ENCODE measurements around the gene PDCD10. TPM values are rescaled to one million over a fixed set of nuclear protein-coding genes. Genes with fewer than 3 reads are reported as not detected.

The PDCD10 gene
- total and polyA plus RNA-seq, 8 donors = 45.0 to 65.7 (median 58.0) TPM

DNA sequence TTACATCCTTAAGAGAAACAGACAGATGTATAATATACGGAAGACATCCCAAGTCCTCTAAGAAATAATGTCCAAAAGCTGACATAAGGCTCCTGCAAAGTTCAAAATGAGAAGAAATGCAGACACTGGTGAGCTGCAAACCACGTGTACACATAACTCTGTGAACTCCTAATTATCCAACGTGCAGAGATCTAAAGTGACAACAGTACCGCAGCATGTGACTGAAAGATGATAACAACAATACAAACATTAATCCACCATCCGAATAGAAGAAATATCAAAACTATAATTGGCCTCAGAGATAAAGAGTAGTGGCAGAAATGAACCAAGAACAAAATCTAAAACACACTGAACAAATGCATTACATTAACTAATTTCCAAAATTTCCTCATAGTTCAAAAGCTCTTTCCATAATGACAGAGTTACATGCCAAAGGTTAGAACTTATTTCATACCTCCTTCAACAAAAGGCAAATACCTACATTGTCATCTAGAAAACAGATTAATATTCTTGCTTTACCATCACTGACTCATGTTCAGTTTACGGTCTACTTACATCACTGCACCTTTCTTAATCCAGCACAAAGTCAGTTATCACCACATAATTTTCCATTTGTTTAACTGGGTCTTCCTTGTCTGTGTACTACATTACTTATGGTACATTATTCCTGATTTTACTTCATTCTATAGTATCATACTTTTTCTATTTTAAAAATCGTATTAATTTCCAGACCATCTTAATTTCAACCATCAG is 2.2 kb downstream of the PDCD10 start:
- TF ChIP-seq, protein P1, sequence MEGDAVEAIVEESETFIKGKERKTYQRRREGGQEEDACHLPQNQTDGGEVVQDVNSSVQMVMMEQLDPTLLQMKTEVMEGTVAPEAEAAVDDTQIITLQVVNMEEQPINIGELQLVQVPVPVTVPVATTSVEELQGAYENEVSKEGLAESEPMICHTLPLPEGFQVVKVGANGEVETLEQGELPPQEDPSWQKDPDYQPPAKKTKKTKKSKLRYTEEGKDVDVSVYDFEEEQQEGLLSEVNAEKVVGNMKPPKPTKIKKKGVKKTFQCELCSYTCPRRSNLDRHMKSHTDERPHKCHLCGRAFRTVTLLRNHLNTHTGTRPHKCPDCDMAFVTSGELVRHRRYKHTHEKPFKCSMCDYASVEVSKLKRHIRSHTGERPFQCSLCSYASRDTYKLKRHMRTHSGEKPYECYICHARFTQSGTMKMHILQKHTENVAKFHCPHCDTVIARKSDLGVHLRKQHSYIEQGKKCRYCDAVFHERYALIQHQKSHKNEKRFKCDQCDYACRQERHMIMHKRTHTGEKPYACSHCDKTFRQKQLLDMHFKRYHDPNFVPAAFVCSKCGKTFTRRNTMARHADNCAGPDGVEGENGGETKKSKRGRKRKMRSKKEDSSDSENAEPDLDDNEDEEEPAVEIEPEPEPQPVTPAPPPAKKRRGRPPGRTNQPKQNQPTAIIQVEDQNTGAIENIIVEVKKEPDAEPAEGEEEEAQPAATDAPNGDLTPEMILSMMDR (IDR thresholded peaks at IDR 0.05) = no peak
- Histone ChIP-seq H3K27me3 (no peaks in the 10 kb centered on the region), H3K27ac (no peak overlapping the region), H3K9me3 (no peaks in the 10 kb centered on the region), H3K36me3 (no peaks in the 10 kb centered on the region), H3K4me1 (peaks cover 0 to 69% of the 10 kb centered on the region in 2 donors), H3K4me3 (no peak overlapping the region)
- DNase-seq (no peak), ATAC-seq (no peak)
- intact Hi-C loops (cut with DNase I) = no loop called here

DNA sequence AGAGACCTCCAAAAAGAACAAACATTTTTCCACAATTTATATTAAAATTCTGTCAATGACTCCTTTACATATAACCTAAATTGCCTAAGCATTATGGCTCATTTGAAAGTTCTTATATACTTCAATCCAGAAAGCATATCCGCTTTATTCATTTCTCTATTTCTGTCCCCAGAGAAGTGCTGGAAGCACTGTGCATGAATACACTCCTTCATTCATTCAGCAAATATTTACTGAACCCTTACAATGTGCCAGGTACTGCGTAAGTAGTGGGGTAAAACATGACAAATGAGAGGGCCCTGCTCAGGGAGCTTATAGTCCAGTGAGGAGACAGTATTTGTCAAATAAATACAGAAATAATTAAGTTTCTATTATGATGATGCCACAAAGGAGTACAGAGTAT is 3.3 kb downstream of the PDCD10 start:
- TF ChIP-seq, protein P1 (IDR thresholded peaks at IDR 0.05) = no peak
- Histone ChIP-seq H3K9me3 (no peaks in the 10 kb centered on the region), H3K36me3 (no peaks in the 10 kb centered on the region), H3K27ac (no peak overlapping the region), H3K4me1 (peaks cover 0 to 65% of the 10 kb centered on the region in 2 donors), H3K27me3 (no peaks in the 10 kb centered on the region), H3K4me3 (no peak overlapping the region)
- no peak for DNase-seq
- intact Hi-C loops (cut with DNase I) = no loop called here
- ATAC-seq = no peak

DNA sequence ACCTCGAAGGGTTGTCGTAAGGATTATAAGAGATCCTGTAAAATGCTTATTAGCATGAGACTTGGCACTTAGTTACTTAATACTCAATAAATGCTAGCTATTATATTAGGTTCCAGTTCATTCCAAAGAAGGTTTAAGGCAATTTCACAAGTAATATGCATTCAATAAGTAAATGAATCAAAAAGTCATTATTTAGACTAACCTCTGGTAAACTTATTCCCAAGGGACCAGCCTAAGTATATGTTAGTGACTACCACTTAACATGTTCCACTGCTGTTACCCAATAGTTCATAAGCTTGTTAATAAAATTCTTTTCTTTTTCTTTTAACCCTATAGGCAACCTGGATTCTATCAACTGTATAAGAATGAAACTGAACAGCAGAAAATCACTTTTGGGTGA is 5.1 kb downstream of the PDCD10 start:
- ATAC-seq (no peak), DNase-seq (no peak)
- Histone ChIP-seq H3K36me3 (no peaks in the 10 kb centered on the region), H3K4me3 (no peak overlapping the region), H3K27me3 (no peaks in the 10 kb centered on the region), H3K9me3 (no peaks in the 10 kb centered on the region), H3K4me1 (peaks cover 0 to 58% of the 10 kb centered on the region in 2 donors), H3K27ac (no peak overlapping the region)
- intact Hi-C loops (cut with DNase I) = no loop called here
- TF ChIP-seq, protein P1 (IDR thresholded peaks at IDR 0.05) = no peak

DNA sequence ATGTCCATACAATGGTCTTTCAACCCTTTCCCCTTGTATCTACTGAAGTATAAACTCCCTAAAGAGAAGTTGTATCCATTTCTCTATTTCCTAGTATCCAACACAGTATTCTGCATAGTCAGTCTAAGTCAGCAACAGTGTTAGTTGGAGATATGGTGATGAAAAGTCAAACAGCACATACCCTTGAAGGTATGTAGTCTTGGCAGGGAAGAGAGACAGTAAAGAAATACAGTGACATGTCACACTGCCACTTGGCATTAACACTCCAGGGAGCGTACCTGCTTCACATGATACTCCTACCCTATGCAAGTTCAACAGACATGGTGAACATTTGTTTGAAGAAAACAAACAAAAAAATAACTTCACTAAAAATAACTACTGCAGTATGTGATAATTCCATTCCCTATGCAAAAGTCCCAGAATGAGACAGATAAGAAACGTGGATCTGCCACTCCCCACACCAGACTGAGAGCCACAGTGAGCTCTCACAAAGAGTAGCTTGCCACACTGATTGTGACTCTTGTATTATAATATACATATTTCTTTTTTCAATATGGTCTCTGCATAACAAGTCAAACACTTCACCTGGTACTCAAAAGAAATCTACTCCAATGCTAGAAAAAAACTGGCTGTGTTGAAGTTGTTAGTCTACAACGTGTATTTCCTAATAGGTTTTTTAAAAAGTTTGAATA is 5.9 kb downstream of the PDCD10 start:
- TF ChIP-seq, protein P1 (IDR thresholded peaks at IDR 0.05) = no peak
- H3K27ac ChIP-seq = no peak overlapping the region
- H3K4me3 ChIP-seq = no peak overlapping the region
- H3K36me3 ChIP-seq = no peaks in the 10 kb centered on the region
- no peaks in the 10 kb centered on the region for H3K27me3 ChIP-seq
- H3K9me3 ChIP-seq = no peaks in the 10 kb centered on the region
- intact Hi-C loops (cut with DNase I) = no loop called here
- H3K4me1 ChIP-seq = peaks cover 0 to 55% of the 10 kb centered on the region in 2 donors
- DNase-seq = no peak
- ATAC-seq = peak; percentile 83

DNA sequence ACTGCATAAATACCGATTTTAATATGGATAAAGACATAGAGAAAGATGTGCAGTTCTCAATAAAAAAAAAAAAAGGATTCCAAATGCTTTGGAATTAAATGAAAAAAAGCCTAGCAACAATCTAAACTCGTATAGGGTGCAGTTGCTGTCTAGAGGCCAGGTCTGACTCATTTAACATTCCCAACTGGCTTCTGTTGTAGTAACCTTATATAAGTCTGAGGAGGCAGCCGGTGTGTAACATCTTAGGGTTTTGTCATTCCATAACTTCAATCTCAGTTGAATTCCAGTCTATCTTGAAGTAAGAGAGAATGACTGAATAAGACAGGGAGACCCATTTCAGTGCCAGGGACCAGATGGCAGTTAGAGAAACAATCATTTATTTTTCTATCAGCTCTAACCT is 6.5 kb downstream of the PDCD10 start:
- TF ChIP-seq, protein P1 (IDR thresholded peaks at IDR 0.05) = no peak
- intact Hi-C loops (cut with DNase I) = no loop called here
- ATAC-seq (peak; percentile 65), DNase-seq (no peak)
- Histone ChIP-seq H3K4me1 (peaks cover 0 to 49% of the 10 kb centered on the region in 2 donors), H3K27me3 (no peaks in the 10 kb centered on the region), H3K4me3 (no peak overlapping the region), H3K27ac (no peak overlapping the region), H3K9me3 (no peaks in the 10 kb centered on the region), H3K36me3 (no peaks in the 10 kb centered on the region)
